Epithelial cell of esophagus (primary cell): ENCODE data around the gene DDX59.

ENCODE experiments used
- DNase-seq: peaks from one replicate; pipeline ENCODE4 v3.0.0; 2010; ENCODE audit warnings: low read depth
- H3K4me3 ChIP-seq: 2 replicates; pipeline ENCODE4 v1.5.1; 2011; ENCODE audit warnings: mild to moderate bottlenecking, low read length, control low read depth
- CTCF ChIP-seq: IDR thresholded peaks from 2 replicates; pipeline ENCODE4 v1.5.1; 2011; ENCODE audit warnings: low read depth, mild to moderate bottlenecking, low read length, control low read depth, inconsistent platforms; ENCODE audit not compliant: insufficient read depth; ENCODE audit errors: missing control alignments

The DDX59 gene

GRCh38 chr1:200625381-200625824, 44.3 kb downstream of the DDX59 start:
- no peak for TF ChIP-seq CTCF
- peak; percentile 82 for DNase-seq
- H3K4me3 ChIP-seq: no peak overlapping the region

GRCh38 chr1:200624679-200625335, 44.9 kb downstream of the DDX59 start:
- peak; percentile 61 for DNase-seq
- TF ChIP-seq CTCF: no peak
- H3K4me3 ChIP-seq: no peak overlapping the region

GRCh38 chr1:200620273-200621131, 49.2 kb downstream of the DDX59 start, which contains the start of gene KIF14:
Gene KIF14 (minus strand): TSS chr1:200620751. CDS start chr1:200618723, 2,028 bp downstream.
- DNase-seq: peak; percentile 93
- peak within 1 kb of the TSS; percentile 81 for H3K4me3 ChIP-seq
- no peak for TF ChIP-seq CTCF

DNA sequence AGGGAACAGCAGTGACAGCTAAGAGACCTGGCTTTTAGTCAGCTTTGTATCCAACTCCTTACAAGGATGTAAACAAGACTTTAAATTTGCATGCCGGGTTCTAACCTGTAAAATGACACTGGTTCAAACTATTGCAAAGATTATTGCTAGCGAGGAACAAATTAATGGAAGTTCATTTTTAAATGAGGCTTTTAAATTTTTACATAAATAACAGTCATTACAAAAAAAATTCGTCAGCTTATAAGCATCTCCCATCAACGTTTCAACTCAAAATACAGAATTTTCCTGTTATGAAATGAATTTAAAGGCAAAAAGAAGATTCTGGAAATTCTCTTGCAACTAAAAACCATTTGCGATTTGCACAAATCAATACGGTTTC, 49.8 kb downstream of the DDX59 start:
- TF ChIP-seq CTCF: no peak
- no peak for DNase-seq
- H3K4me3 ChIP-seq: peak overlapping the region; percentile 81

DNA sequence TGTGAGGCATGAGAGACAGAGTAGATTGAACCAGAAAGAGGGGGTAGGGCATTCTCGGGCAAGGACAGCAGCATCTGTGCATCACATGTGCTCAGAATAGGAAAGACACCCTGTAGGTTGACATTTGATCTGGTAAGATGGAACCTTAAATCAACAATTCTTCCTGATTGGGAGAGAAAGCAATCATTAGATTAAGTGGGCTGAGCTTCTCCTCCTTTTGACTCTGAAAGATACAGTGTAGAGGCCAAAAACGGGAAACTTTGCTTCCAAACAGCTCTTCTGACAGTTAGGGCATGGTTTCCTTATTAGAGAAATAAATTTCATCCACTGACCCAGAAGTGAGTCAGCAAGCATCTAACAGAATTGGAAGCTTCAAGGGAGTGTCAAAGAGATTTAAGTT, 58.9 kb downstream of the DDX59 start:
- no peak for DNase-seq
- H3K4me3 ChIP-seq: no peak overlapping the region
- no peak for TF ChIP-seq CTCF

DNA sequence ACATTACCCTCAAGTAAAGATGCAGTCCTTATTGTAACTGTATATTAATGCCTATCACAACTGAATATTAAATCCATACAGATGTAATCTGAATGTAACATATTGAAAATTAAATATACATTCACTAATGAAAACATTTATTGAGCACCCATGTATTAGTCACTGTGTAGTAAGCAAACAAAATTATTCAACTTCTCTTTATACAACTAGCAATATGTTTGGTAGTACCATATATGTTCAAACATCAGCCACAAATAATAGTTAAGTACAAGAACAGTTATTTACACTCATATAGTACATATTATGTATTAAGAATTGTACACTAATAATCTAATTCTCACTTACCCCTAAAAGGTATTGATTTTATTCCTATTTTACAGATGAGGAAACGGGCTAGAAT, 67.1 kb downstream of the DDX59 start:
- DNase-seq: no peak
- H3K4me3 ChIP-seq: no peak overlapping the region
- no peak for TF ChIP-seq CTCF
